ENCODE data around the gene LRRC8D.

LRRC8D gene

DNA sequence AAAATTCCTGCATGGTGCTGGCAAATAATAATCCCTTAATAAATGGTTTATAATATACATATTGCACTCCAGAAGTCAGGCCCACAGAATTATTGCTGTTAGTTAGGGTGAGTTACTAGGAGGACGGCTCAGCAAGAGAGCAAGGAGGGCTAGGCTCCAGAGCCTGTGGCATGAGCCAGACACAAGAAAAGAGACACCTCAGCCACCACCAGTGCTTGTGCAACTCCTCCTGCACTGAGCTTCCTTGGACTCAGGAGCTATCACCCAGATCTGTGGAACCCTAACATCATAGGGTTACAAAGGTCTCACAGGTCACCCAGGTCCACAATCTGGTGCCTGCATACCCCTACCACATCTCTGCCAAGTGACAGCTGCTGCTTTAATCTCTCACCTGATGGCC, 12.8 kb upstream of the LRRC8D start:
- no peak for DNase-seq

- no peak for DNase-seq
Measured at GRCh38 chr1:89808441-89809117, 12.3 kb upstream of the LRRC8D start.

- DNase-seq = no peak
Measured at GRCh38 chr1:89809556-89809955, 11.3 kb upstream of the LRRC8D start.

DNA sequence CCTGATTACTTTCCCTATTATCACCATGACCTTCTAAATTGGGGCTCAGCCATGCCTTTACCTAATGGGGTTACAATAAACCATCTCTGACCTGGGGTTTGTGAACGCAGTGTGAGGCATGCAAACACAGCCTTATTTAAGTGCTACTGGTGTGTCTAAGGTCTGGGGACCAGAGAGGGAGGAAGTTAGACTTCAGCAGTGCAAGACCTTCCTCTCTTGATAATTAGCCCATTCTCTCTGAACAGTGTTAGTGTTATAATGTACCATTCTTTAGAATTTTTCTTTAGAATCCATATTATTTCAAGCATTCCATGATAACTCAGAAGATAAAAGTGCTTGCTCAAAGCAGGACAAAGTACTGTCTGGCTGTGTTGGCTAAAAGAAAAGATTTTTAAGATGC, 10.5 kb upstream of the LRRC8D start:
- DNase-seq = no peak

DNA sequence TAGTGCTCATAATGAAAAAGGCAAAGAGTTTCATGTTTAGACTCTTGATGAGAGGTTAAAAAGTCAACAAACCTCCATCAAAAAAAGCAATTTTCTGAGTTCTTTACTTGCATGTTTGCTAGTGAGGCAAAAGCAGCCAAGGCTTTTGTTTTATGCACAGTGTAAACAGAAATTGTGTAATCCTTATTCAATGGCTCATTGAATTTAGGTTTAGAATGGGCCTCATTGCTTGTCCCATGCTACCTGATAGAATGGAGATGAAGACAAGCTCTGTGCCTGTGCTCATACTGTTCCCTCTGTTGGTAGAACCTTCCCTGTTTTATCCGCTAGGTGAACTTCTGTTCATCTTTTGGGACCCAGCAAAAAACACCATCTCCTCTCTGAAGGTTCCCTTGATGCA, 10.0 kb upstream of the LRRC8D start:
- no peak for DNase-seq

- no peak for DNase-seq
Measured at GRCh38 chr1:89812992-89813391, 7.8 kb upstream of the LRRC8D start.

- DNase-seq = no peak
Measured at GRCh38 chr1:89815040-89815439, 5.8 kb upstream of the LRRC8D start.

DNA sequence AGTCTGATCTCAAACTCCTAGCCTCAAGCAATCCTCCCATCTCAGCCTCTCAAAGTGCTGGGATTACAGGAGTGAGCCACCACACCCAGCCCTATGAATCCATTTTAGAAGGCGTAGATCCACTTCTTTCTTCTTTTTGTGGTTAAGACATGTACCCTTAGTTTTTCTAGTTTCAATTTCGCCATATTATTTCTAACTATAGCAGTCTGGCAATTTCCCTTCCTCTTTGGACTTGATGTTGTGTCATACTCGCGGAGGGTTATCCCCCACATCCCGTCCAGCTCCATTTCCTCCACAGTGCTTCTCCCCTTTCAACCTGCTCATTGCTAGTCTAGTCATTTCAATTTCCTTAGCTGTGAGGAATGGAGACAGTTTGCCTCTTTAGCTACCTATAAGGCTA, 5.2 kb upstream of the LRRC8D start:
- no peak for DNase-seq

- no peak for DNase-seq
Measured at GRCh38 chr1:89816366-89816765, 4.5 kb upstream of the LRRC8D start.

- DNase-seq = peak; percentile 59 to 69
Measured at GRCh38 chr1:89821322-89822108, 683 bp downstream of the LRRC8D start.

GRCh38 chr1:89822109-89822962, 1.5 kb downstream of the LRRC8D start:
- DNase-seq = no peak

GRCh38 chr1:89822999-89823628, 2.3 kb downstream of the LRRC8D start:
- no peak for DNase-seq

GRCh38 chr1:89823679-89824292, 3.0 kb downstream of the LRRC8D start:
- no peak for DNase-seq

DNA sequence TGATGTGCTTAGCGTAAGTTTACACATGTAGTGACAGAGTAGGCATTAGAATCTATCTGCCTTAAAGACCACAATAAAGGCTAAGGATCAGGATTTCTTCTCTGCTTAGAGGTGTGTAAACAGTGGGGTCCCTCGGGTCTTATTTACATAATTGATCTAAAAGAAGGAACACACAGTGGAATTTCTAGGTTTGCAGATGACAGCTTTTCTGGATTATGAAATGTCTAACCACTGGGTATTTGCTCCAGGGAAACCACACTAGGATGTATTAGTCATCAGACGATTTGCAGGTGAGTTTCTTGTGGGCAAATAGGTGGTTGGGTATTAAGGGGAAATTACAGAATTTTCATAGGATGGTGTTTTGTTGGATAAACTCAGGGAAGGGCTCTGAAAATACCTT, 5.8 kb downstream of the LRRC8D start:
- DNase-seq = no peak

GRCh38 chr1:89827330-89827729, 6.5 kb downstream of the LRRC8D start:
- no peak for DNase-seq

DNA sequence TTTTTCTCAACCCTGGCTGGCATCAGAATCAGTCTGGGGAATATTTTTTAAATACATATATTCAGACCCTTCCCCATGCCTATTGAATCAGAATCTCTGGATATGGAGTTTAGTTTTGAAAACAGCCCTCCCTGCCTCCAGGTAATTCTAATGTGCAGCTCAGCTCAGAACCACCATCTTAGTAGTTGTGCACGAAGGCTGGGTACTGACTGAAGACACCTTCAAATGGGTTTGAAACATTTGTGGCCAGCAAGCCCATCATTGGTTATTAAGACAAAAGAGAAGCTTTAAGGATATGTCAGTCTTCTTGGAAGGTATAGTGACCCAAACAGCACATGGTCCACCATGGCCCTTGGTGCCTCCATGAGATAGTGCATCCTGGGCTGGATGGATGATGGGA, 7.1 kb downstream of the LRRC8D start:
- DNase-seq = no peak

GRCh38 chr1:89829186-89829585, 8.4 kb downstream of the LRRC8D start:
- no peak for DNase-seq

DNA sequence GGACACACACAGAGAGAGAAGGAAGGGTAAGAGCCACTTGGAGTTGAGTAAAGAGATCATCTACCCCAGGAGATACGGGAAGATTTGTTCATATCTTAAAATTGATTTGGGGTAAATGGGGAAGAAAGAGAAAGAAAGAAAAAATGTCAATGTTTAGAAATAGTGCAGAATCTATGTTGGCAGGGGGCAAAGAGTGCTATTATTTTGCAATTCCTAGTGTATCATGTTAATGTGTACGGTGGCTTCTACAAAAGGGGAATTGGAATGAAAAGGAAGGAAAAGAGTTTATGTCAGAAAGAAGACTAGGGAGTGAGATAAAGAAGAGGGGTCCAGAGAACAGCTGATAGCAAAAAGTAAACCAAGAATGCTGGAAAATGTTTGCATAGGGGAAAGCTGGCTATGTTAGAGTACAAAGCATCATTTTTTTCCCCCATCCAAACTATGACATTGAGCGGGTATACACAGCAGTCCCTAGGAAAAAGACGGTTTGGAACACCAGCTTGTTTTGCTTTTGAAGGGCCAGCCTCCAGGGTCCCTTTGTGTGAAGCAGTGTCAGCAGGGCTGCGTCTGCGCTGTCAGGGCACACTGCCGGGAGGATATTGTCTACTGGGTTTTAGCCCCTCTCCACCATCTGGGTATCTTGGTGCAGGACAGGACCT, 10.8 kb downstream of the LRRC8D start:
- DNase-seq = no peak

DNA sequence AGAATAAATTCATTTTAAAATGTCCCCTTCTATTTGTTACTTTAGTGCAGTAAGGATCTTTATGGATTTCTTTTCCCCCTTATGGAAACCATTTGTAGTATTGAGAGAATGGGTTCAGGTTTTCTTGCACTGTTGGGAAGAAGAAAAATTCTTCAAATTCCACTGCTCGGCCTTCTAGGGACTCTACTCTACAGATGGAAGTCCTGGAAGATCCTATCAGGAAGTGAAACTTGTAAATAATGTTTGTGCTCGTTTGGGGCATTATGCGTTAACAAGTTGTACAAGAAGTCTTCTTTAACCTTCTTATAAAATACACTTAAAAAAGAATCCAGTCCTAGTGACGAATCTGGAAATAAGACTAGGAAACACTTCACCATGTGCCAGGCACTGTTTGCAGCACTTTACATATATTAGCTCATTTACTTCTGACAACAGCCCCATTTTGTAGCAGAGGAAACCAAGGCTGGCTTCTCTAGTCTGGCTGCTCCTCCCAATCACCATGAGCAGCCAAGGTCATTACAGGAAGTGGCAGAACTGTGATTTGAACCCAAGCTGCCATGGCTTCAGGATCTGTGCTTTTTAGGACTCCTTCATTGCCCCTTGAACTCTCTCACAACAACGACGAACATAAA, 11.8 kb downstream of the LRRC8D start:
- DNase-seq = no peak

DNA sequence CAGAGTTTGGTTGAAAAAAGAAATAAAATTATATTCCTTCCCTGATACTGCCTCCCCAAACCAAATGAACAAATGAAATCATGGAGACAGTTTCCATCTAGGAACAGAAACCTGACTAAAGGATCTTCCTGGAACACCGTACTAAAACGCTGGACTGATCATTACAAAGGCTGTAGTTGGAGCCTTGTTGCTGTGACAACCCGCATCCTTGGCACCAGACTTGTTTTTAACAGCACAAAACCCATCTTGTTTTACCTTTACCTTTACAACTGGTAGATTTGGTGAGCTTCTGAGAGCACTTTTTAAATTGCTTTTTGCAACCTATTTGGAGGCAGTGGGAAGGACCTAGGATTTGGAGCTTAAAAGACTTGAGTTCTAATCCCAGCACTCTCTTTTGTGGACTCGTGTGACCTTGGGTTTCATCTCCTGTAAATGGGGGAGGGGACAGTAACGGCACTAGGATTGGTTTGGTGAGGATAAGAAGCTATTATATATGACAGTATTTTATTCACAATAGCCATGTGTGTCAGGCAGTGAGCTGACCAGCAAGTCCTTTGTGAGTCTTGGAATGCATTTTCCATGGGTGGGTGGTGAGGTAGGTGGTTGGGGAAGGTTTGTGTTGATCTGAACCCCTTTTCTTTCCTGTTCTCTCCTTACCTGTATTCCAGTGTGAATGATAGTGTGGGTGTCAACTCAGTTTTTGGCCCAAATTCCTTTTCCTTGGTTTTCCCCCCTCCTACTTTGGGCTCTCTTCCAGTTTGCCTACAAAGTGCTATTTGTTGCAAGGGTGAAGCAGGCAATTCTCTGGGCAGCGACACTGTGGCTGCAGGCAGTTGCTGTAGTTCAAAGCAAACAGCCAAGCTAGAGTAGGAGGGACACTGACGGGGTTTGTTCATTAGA, 12.6 kb downstream of the LRRC8D start:
- no peak for DNase-seq
